ENCODE data around the gene ZNF556. TPM values are rescaled to one million over a fixed set of nuclear protein-coding genes. Genes with fewer than 3 reads are reported as not detected.
"Not testable (repeated sequence)": the region's sequence is repeated elsewhere in the genome, so short reads cannot be mapped to it uniquely, and the experiment has no call there.

Gene ZNF556
- total and polyA plus RNA-seq, 10 of the 15 experiments (the other 5 are each of a cell fraction or from before 2014, with no cell fraction given) = not detected

DNA sequence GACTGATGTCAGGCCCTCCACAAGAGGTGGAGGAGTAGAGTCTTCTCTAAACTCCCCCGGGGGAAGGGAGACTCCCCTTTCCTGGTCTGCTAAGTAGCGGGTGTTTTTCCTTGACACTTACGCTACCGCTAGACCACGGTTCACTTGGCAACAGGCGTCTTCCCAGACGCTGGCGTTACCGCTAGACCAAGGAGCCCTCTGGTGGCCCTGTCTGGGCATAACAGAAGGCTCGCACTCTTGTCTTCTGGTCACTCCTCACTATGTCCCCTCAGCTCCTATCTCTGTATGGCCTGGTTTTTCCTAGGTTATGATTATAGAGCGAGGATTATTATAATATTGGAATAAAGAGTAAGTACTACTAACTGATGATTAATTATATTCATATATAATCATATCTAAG is 5.0 kb downstream of the ZNF556 start:
- H3K79me2 ChIP-seq (ENCODE audit: control insufficient read depth, insufficient read depth, low read length); BruUV-seq (replicated peaks); H3K27me3 ChIP-seq (replicated peaks in 1 of 2; ENCODE audit: control insufficient read depth in 2 of 2, insufficient read depth in 2 of 2, low read length in 1 of 2); FAIRE-seq; H3K4me1 ChIP-seq (ENCODE audit: control insufficient read depth, insufficient read depth, low read length); POLR2A ChIA-PET; H3K27ac ChIP-seq (ENCODE audit: control insufficient read depth, insufficient read depth); H3K36me3 ChIP-seq (ENCODE audit: control insufficient read depth in 2 of 2, insufficient read depth in 2 of 2, low read length in 1 of 2); ATAC-seq; H3K9me3 ChIP-seq (replicated peaks; ENCODE audit: control insufficient read depth, insufficient read depth, low read length); DNase-seq (ENCODE audit: low read depth, low spot score); H2AFZ ChIP-seq (ENCODE audit: control insufficient read depth, low read depth, low read length); H3K4me2 ChIP-seq (ENCODE audit: control insufficient read depth, insufficient read depth); H3K4me3 ChIP-seq; SMC1A ChIA-PET (ENCODE audit: uncharacterized antibody, unreplicated experiment); H4K20me1 ChIP-seq (ENCODE audit: control insufficient read depth, insufficient read depth); H3K9ac ChIP-seq (ENCODE audit: control insufficient read depth, insufficient read depth, low read length); in situ Hi-C loops (cut with MboI): not testable (repeated sequence)
- TF ChIP-seq CTCF (IDR thresholded peaks at IDR 0.05 in 2 of 3, conservative IDR thresholded peaks at IDR 0.05 in 1 of 3; ENCODE audit: control insufficient read depth in 2 of 3, extremely low read depth in 1 of 3, insufficient read depth in 1 of 3, low read depth in 3 of 3, low read length in 3 of 3) = 0 out of 6 replicates have a peak, but pooled peaks of 1 of the 3 experiments have one; percentile 5
- ChIA-PET CTCF (interaction anchor here (0.7 to 1.6 kb wide), 3 partner anchors 123 to 224 kb away, joined by 3 to 8 read pairs (median 3); no protein-coding TSS in a partner anchor), RAD21 (ENCODE audit: unreplicated experiment) (interaction anchor here (1.0 kb wide), 1 partner anchor 224 kb away, joined by 3 read pairs; no protein-coding TSS in a partner anchor)
- WGBS (ENCODE audit: insufficient coverage, insufficient replicate concordance, low lambda C conversion rate, missing lambda C conversion rate) = 0% methylated on average over 9 of the region's 11 CpGs
- intact Hi-C loops (cut with micrococcal nuclease; ENCODE audit: unreplicated experiment) = loop anchor here (2.0 kb wide), 1 partner anchor 223 kb away; no protein-coding TSS in a partner anchor

GRCh38 chr19:2877398-2878331 is 10.5 kb downstream of the ZNF556 start:
- 75% methylated on average over 32 of the region's 32 CpGs for WGBS (ENCODE audit: insufficient coverage, insufficient replicate concordance, low lambda C conversion rate, missing lambda C conversion rate)
- POLR2A ChIA-PET = interaction anchor here (0.5 kb wide), 1 partner anchor 93 kb away, joined by 5 read pairs; no protein-coding TSS in a partner anchor
- intact Hi-C loops (cut with micrococcal nuclease; ENCODE audit: unreplicated experiment) (no loop called here), in situ Hi-C loops (cut with MboI) (no loop called here)
- RAD21 ChIA-PET (ENCODE audit: unreplicated experiment) = no interaction called here
- Histone ChIP-seq H3K36me3 (ENCODE audit: control insufficient read depth in 2 of 2, insufficient read depth in 2 of 2, low read length in 1 of 2) (no peaks in the 10 kb centered on the region), H3K4me1 (ENCODE audit: control insufficient read depth, insufficient read depth, low read length) (no peaks in the 10 kb centered on the region), H3K27me3 (replicated peaks in 1 of 2; ENCODE audit: control insufficient read depth in 2 of 2, insufficient read depth in 2 of 2, low read length in 1 of 2) (no peaks in the 10 kb centered on the region), H3K9me3 (replicated peaks; ENCODE audit: control insufficient read depth, insufficient read depth, low read length) (peaks cover 8% of the 10 kb centered on the region; the same call in 2 of the 3 replicates), H3K4me2 (ENCODE audit: control insufficient read depth, insufficient read depth) (no peak overlapping the region), H4K20me1 (ENCODE audit: control insufficient read depth, insufficient read depth) (no peaks in the 10 kb centered on the region), H2AFZ (ENCODE audit: control insufficient read depth, low read depth, low read length) (no peak overlapping the region), H3K9ac (ENCODE audit: control insufficient read depth, insufficient read depth, low read length) (no peak overlapping the region), H3K4me3 (no peak overlapping the region), H3K27ac (ENCODE audit: control insufficient read depth, insufficient read depth) (no peak overlapping the region), H3K79me2 (ENCODE audit: control insufficient read depth, insufficient read depth, low read length) (no peaks in the 10 kb centered on the region)
- BruUV-seq (replicated peaks) = no TSS peak
- FAIRE-seq (no peak), ATAC-seq (no peak), DNase-seq (ENCODE audit: low read depth, low spot score) (no peak)
- SMC1A ChIA-PET (ENCODE audit: uncharacterized antibody, unreplicated experiment) = no interaction called here
- CTCF ChIA-PET = no interaction called here
- TF ChIP-seq, protein P1, sequence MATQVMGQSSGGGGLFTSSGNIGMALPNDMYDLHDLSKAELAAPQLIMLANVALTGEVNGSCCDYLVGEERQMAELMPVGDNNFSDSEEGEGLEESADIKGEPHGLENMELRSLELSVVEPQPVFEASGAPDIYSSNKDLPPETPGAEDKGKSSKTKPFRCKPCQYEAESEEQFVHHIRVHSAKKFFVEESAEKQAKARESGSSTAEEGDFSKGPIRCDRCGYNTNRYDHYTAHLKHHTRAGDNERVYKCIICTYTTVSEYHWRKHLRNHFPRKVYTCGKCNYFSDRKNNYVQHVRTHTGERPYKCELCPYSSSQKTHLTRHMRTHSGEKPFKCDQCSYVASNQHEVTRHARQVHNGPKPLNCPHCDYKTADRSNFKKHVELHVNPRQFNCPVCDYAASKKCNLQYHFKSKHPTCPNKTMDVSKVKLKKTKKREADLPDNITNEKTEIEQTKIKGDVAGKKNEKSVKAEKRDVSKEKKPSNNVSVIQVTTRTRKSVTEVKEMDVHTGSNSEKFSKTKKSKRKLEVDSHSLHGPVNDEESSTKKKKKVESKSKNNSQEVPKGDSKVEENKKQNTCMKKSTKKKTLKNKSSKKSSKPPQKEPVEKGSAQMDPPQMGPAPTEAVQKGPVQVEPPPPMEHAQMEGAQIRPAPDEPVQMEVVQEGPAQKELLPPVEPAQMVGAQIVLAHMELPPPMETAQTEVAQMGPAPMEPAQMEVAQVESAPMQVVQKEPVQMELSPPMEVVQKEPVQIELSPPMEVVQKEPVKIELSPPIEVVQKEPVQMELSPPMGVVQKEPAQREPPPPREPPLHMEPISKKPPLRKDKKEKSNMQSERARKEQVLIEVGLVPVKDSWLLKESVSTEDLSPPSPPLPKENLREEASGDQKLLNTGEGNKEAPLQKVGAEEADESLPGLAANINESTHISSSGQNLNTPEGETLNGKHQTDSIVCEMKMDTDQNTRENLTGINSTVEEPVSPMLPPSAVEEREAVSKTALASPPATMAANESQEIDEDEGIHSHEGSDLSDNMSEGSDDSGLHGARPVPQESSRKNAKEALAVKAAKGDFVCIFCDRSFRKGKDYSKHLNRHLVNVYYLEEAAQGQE (IDR thresholded peaks at IDR 0.05; ENCODE audit: low read depth, low read length) = no peak
- TF ChIP-seq CBX3 (IDR thresholded peaks at IDR 0.05; ENCODE audit: borderline replicate concordance, low read depth) (peak; percentile 36; the same call in 1 of the 2 replicates), PAX8 (IDR thresholded peaks at IDR 0.05) (no peak)

Measured in GM12878 (cell line).